NCI-H2196 treated with DMSO at 0.1 percent for 48 hours (cell line): ENCODE measurements around the gene TTC8.
"Not testable (repeated sequence)": the region's sequence is repeated elsewhere in the genome, so short reads cannot be mapped to it uniquely, and the experiment has no call there.

ENCODE experiments used
- DNase-seq: peaks from one replicate; lab custom pipeline; 2025; ENCODE audit not compliant: unreplicated experiment; lab: John Stamatoyannopoulos, UW

TTC8 gene

DNA sequence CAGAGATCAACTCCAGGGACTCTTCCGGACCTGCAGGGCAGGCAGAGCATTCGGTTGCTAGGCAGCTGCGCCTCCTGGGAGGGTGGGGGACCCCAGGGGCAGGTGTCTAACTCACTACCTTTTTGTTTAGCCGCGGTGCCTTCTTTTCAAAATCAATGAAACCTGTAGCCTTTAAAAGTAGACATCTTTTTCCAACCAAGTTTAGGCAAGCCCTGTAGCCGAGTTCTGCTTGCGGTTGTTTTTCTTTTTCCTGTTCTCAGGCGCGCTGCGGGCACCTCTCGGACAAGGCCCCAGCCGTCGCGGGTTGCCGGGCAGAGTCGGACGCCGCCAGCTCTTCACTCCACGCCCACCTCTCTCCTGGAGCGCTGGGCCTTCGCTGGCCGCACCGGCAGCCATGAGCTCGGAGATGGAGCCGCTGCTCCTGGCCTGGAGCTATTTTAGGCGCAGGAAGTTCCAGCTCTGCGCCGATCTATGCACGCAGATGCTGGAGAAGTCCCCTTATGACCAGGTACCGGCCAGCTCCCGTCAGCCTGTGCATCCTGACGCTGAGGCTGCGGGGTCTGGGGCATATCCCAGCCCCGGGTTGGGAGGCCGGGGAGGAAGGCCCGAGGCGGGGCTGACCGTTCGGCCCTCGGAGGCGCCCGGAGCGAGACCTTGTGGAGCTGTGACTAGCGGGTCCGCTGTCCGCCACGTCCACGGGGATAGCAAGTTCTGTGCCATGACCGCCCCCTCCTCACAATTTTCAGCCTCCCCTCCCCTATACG is at the start of gene TTC8:
TSS of gene TTC8 (plus strand) at position 338 of the 764 bp plus-strand sequence. CDS start at position 395, 57 bp downstream.
- DNase-seq: peak; percentile 68

DNA sequence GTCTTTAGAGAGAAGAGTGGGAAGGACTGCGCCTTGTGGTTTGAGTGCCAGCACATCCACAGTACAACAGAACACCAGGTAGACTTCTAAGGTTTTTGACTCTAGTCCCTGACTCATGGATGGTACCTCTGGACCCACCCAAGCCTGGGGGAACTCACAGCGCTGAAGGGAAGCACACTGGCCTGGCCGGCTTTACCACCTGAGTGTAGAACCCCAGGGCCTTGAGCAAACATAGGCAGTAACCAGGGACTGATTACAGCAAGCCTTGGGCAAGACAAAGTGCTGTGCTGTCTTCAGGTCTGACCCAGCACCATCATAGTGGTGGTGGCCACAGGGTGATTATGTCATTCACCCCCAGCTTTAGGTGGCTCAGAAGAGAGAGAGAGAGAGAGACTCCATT is 48.9 kb upstream of the TTC8 start:
- DNase-seq: no peak

DNA sequence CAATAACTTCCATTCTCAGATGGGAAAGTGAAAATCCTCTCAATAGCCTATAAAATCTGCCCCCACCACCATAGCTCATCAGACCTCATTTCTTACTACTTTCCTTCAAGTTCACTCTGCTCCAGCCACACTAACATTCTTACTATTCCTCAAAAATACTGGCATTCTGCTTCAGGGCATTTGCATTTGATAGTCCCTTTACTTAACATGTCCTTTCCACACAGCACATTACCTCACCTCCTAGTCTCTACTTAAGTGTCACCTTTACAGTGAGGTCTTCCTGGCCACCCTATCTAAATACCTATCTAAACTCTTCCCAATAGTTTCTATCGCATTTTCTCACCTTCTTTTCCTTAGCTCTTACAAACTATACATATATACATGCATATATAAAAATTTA is 38.5 kb upstream of the TTC8 start:
- DNase-seq: no peak

DNA sequence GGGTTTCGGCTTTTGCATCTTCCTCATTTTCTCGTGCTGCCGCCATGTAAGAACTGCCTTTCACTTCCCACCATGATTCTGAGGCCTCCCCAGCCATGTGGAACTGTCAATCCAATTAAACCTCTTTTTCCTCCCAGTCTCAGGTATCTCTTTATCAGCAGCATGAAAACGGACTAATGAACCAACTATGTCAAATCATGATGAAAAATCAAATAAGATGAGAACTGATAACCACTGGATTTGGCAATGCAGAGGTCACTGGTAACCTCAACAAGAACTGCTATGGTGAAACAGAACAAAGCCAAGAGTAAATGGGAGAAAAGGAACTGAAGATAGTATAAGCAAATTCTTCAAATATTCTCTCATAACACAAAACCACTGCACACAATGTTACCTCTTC is 37.7 kb upstream of the TTC8 start:
- DNase-seq: no peak

DNA sequence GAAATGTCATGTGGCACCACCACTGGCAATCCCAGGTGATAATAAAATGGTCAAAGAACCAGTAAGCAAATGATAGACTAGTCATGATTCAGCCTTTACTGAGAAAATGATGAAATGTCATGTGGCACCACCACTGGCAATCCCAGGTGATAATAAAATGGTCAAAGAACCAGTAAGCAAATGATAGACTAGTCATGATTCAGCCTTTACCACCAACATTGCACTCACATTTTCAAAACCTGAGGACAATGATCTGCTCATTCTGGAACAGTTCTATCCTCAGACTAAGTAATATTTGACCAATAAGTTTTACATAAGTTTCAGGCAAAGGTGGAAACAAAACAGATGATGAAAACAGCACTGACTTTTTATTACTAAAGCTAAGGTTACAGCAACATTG is 34.9 kb upstream of the TTC8 start:
- not testable (repeated sequence) for DNase-seq

DNA sequence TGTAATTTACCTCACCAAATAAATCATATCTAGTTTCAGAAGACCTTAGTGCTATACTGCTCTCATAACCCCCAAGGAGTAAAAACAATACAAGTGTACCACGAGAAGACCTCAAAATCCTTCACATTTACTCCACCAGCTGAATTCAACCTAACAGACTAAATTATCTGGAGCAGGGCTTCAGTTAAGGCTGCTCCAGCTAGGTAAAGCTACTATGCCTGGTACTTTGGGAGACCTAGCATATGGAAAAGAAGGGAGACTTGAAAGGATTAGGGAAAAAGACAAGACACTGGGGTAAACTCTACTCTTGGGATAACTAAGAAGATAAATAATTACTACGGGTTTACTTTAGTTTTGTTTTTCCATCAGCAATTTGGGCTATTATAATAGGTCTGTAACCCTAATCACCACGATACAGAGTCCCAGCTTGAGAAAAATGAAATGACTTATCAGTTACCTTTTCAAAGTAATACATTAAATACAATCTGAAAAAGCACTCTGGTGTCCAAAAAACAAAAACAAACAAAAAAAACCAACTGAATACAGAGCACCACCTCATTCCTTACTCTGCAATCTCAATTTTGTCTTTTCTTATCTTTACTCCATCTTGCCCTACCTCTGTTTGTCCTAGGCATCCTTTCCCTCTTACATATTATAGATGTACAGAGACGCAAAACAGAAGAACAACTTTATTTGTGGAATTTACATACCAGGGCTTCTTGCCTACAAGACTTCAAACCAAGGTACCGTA is 33.8 kb upstream of the TTC8 start:
- DNase-seq: no peak

DNA sequence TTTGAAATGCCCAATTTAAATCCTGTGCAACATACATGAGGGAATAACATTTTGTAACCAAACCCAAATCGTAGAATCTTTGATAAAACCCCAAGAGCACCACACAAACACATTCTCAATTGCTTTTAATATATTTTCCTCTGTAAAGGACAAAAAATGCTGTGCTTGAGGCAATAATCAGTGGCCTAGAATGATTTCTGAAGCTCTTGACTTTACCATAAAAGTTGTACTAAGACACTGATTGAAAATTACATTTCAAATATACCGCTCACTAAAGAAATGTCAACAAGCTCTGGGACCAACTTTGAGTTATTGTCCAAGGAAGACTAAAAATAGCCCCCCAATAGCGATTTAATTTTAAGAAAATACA is 33.2 kb upstream of the TTC8 start:
- DNase-seq: no peak

DNA sequence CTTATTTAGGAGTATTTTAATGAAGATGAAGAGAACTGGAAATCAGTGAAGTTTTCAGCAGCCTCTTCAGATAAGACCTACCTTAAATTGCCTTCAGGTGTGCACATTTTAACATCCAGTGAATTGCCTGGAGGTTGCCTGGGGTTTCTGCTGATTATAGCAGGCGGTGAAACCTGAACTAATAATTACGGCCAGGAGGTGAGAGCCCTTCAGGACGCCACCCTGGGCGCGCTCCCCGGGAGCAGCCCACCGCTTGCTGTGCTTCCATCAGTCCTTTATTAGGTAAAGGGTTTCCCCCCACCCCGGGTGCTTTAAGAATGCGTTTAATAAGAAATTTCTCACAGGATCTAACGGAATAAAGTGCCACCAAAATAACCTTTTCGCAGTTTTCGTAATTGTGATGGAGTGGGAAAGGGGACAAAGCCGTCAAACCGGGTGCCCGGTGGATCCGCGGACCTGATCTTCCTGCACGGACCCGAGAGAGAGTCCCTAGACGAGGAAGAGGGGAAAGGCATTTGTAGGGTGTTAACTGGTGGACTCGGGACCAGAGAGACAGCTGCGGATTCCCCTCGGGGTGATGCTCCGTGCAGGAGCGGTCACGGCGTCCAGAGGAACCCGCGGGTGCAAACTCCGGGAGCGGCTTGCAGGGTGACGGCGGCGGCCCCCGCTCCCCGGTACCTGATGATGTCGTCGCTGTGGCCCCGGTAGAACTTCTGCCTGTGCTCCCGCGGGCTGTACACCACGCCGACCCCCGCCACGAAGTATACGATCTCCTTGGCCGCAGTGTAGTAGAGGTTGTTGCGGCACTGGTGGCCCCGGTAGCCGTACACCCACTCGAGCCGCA is 32.6 kb upstream of the TTC8 start:
- DNase-seq: no peak

DNA sequence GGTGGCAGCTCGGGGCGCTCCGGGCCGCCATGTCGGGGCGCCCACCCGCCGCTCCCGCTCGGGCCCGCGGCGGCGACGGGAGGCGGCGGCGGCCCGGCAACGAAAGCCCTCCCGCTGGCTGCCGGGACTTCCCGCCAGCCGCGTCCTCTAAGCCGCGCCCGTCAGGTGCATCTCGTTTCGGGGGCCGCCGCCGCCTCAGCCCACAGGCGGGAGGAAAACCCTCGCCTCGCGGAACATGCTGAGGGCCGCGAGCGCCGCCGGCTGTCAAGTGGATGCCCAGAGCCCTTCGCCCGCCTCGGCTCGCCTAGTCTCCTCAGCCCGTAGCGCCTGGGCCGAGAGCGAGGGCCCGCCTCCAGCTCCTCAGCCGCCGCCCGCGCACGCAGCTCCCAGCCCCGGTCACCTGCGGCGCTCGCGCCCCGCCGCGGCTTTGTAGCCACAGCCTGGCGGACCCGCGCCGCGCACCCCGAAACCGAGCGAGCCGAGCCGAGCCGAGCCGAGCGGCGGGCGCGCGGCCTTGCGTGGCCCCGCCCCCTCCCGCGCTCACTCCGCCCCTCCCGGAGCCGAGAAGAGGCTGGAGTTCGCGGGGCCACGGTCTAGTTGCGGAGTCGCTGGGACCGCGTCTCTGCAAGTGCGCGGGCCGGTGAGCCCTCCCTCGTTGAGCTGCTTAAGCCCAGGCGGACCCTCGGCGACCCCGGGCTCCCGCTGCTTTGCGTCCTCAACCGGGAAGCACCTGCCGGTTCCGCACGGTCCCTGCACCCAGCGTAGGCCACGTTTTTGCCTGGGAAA is 31.8 kb upstream of the TTC8 start, which contains the start of gene EML5:
TSS of gene EML5 (minus strand) at position 481 of the 786 bp plus-strand sequence. CDS start at position 31, 450 bp downstream.
- DNase-seq: peak; percentile 47

DNA sequence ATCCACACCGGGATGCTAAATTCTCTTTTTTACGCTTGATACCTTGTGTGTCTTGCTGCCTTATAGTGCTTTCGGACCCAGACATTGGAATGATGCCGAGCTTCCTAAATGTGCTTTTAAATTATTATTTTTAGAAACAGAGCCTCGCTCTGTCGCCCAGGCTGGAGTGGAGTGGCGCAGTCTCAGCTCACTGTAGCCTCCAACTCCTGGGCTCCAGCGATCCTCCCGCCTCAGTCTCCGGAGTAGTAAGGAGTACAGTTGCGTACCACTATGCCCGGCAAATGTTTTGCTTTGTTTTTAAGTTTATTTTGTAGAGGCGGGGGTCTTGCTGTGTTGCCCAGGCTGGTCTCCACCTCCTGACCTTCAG is 31.2 kb upstream of the TTC8 start:
- DNase-seq: no peak

DNA sequence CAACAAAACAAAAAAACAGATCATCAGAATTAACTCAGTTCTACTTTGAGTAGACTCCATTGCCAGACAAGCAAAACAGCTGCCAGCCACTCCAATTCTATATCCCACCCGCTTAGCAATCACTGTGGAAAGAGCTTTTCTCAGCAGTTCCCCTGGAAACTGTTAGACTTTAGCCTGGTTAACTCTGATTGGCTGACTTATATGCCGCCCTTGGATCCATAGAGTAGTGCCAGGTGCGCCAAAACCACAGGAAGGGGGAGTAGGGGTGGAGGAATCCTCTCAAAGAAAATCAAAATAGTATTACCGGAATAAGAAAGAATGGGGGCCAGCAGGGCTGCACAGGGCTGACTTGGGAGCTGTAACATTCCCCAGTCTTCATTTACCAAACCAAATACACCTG is 26.3 kb upstream of the TTC8 start:
- DNase-seq: peak; percentile 38

DNA sequence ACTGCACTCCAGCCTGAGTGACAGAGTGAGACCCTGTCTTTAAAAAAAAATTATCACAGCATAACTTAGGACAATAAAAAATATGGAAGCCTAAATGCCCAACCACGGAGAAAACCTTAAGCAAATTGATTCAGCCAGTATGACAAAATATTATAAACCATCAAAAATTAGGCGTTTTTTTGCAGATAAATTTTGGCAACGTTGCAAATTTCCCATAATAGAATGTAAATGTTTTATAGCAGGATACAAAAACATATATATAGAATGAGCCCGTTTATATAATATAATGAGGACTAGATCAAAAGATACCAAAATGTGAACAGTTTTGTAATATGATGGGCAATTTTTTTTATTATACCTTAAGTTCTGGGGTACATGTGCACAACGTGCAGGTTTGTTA is 24.9 kb upstream of the TTC8 start:
- DNase-seq: no peak

DNA sequence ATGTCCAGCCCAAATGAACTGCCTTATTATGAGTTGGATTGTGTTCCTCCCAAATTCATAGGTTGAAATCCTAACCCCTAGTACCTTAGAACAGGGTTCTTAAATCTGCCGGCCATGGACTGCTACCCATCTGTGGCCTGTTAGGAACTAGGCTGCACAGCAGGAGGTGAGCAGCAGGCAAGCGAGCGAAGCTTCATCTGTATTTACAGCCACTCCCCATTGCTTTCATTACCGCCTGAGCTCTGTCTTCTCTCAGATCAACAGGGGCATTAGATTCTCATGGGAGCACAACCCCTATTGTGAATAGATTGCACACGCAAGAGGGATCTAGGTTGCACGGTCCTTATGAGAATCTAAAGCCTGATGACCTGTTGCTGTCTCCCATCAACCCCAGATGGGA is 21.9 kb upstream of the TTC8 start:
- no peak for DNase-seq

DNA sequence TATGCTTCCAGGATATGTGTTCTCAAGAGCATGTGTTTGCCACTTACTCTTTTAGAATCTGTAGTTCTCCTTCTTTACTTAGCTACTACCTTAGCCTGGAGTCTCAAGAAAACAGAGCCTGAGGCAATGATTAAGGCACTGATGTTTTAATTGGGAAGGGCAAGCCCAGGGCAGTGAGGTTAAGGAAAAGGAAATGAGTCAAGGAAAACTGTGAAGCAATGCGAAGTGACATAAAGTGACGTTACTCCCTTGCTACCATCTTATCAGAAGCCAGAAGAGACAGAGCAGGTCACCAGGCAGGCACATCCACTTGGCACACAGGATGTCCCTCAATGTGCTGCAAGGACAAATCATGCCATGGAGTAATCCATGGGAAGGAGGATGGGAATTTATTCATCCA is 20.4 kb upstream of the TTC8 start:
- no peak for DNase-seq

DNA sequence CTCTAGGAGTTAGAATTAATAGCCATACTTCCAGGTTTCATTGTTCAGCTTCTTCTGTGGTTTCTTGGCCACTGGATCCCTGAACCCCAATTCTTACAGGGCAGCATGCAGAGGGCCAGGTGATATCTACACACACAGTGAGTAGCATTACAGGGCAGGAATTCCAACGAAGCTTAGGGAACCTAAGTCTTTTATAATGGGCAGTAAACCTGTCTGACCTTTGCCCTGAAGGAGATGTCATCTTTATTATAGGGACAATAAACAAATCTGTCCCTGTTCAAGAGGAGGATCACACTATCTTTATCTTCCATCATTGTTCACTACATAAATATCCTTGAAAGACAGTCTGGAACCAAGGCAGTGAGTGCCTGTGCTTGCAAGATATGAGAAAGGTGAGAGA is 20.0 kb upstream of the TTC8 start:
- no peak for DNase-seq

DNA sequence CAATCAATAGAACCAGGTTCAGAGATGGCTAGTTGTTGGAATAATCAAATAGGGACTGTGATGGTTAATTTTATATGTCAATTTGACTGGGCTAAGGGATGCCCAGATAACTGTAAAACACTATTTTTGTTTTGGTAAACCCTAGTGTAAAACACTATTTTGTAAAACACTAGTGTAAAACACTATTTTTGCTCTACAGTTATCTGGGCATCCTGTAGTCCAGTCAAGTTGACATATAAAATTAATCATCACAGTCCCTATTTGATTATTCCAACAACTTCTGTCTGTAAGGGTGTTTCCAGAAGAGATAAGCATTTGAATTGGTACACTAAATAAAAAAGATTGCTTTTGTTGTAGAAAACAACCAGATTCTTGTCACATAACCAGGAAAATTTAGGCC is 16.1 kb upstream of the TTC8 start:
- no peak for DNase-seq

DNA sequence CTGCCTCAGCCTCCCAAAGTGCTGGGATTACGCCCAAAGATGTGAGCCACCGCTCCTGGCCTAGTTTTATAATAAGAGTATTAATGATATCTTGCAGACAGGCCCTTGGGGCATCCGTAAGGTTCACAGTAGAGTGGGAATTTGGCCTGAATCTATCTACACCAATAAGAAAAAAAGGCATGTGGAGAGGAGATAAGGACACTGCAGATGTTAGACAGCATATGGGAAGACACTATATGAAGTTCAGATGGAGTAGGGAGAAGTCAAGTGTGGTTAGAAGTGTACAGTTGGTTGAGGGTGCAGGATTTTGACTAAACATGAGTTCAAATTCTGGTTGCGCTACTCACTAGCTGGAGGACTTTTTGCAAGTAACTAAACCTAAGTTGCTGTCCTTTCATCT is 8.5 kb upstream of the TTC8 start:
- DNase-seq: no peak

DNA sequence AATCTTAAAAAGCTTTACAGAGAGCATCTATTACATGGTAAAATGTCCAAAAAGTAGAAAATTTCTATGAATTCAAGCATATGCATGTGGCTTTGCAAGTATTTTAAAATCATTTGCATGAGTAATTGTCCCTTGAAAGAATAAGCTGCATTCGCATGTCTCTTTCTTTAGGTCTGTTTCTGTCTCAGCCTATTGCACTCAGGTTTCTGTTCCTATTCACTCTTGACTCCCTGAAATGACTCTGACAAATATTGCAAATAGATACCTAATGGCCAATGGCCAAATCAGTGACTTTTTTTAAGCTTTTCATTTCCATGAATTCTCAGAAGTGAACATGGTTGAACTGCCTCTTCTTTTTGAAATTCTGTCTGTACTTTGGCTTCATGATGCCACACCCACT is 6.4 kb upstream of the TTC8 start:
- no peak for DNase-seq

DNA sequence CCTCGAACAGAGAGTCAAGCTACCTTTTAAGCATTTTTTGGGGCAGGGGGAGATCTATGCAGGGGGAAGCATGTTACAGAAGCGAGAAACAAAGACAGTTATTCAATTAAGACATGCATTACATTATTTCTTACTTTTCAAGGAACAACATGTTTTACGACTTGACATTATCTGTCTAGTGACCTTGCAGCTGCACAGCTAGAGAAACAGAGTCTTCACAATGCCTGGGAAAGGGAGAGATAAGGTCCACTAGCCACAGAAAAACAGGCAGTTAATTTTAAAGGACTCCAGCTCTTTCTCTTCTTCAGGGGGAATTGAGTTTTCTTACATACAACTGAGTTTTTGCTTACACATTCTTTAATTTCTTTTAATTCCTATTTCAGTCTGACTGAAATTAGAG is 4.8 kb upstream of the TTC8 start:
- not testable (repeated sequence) for DNase-seq

DNA sequence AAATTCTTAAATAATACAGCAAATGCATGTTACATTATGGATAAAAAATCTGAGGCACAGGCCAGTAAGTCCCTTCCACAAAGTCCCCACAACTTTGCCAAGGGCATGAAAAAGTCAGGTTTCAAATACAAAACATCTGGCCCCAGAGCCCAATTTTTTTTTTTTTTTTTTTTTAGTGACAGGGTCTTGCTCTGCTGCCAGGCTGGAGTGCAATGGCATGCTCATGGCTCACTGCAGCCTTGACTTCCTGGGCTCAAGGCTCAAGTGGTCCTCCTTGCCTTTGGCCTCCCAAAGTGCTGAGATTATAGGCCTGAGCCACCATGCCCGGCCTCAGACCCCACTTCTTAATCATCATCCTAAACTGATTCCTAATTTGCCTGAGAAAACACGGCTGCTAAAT is 3.1 kb upstream of the TTC8 start:
- no peak for DNase-seq

DNA sequence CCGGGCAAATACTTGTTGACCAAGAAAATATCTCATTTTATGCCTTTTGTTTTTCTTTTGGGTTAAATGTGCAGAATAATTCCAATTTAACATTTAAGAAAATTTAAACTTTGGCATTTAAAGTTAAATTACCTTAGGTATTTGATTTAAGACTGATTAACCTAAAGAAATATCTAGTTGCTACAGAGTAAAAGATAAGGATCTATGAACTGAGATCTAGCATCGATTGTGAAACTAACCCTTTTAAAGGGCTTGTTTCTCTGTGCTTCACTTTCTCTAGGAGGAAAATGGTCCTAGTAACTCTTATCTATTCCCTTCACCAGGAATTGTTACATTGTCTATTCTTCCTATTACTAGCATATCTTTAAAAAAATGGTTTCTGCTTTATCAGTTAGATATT is 2.6 kb upstream of the TTC8 start:
- DNase-seq: no peak
